EH (cell line): ENCODE results near the gene CRB2.

Experiments used
- DNase-seq: peaks from one replicate; pipeline ENCODE4 v3.0.0-alpha.2; 2015; ENCODE audit warnings: low read depth

The CRB2 gene

GRCh38 chr9:123365287-123365880, 9.4 kb downstream of the CRB2 start:
- no peak for DNase-seq

GRCh38 chr9:123365881-123366528, 10.0 kb downstream of the CRB2 start:
- no peak for DNase-seq

GRCh38 chr9:123368023-123368422, 12.0 kb downstream of the CRB2 start:
- DNase-seq, result no peak

GRCh38 chr9:123368536-123369153, 12.6 kb downstream of the CRB2 start:
- DNase-seq, result no peak

GRCh38 chr9:123369296-123369695, 13.3 kb downstream of the CRB2 start:
- no peak for DNase-seq

GRCh38 chr9:123370108-123370507, 14.1 kb downstream of the CRB2 start:
- DNase-seq, result no peak

- DNase-seq, result no peak
Observed at GRCh38 chr9:123370526-123371227, 14.7 kb downstream of the CRB2 start.

- no peak for DNase-seq
Observed at GRCh38 chr9:123371228-123371584, 15.2 kb downstream of the CRB2 start.

GRCh38 chr9:123371805-123372590, 16.0 kb downstream of the CRB2 start:
- DNase-seq, result no peak

- no peak for DNase-seq
Observed at GRCh38 chr9:123372766-123373446, 16.9 kb downstream of the CRB2 start.

GRCh38 chr9:123373447-123373923, 17.5 kb downstream of the CRB2 start:
- no peak for DNase-seq

GRCh38 chr9:123373946-123374345, 17.9 kb downstream of the CRB2 start:
- no peak for DNase-seq

- peak; percentile 38 for DNase-seq
Observed at GRCh38 chr9:123375469-123376132, 19.6 kb downstream of the CRB2 start.

GRCh38 chr9:123376218-123377071, 20.4 kb downstream of the CRB2 start:
- no peak for DNase-seq

GRCh38 chr9:123377211-123377971, 21.4 kb downstream of the CRB2 start:
- DNase-seq, result no peak

GRCh38 chr9:123378025-123378424, 22.0 kb downstream of the CRB2 start:
- DNase-seq, result no peak

GRCh38 chr9:123378956-123379660, 23.1 kb downstream of the CRB2 start:
- DNase-seq, result no peak

- DNase-seq, result no peak
Observed at GRCh38 chr9:123380852-123381705, 25.1 kb downstream of the CRB2 start.
